Measurements from ENCODE around the gene MED22. TPM values are rescaled to one million over a fixed set of nuclear protein-coding genes. Genes with fewer than 3 reads are reported as not detected.
A peak's percentile ranks its signal among the peaks of the same experiment; 100 is the strongest.

MED22 gene
- total RNA-seq, 1 experiment from 2014 or later = 32.6 TPM

GRCh38 chr9:133346021-133346785, 1.7 kb downstream of the MED22 start:
- ChIA-PET POLR2A (interaction anchor here (0.6 to 2.9 kb wide), 9 partner anchors 9 to 160 kb away, joined by 3 to 48 read pairs (median 6); partner anchors contain the start of genes STKLD1, SURF1, SURF2 and SURF6), CTCF (interaction anchor here (0.6 to 1.2 kb wide), 2 partner anchors 32 to 381 kb away, joined by 3 to 4 read pairs; no protein-coding TSS in a partner anchor)
- peaks cover 6% of the 10 kb centered on the region for H3K4me1 Mint-ChIP-seq (ENCODE audit: insufficient read depth, unreplicated experiment)
- no peak overlapping the region for H3K27ac Mint-ChIP-seq (ENCODE audit: low read depth, unreplicated experiment)
- no TSS peak for BruUV-seq (replicated peaks)
- no peak for TF ChIP-seq CTCF (IDR thresholded peaks at IDR 0.05; ENCODE audit: unreplicated experiment)
- H3K9me3 Mint-ChIP-seq (ENCODE audit: unreplicated experiment) = no peaks in the 10 kb centered on the region
- intact Hi-C loops (cut with micrococcal nuclease) = no loop called here
- DNase-seq (ENCODE audit: unreplicated experiment) = no peak
- no peaks in the 10 kb centered on the region for H3K27me3 Mint-ChIP-seq (ENCODE audit: insufficient read depth, unreplicated experiment)
- H3K36me3 Mint-ChIP-seq (ENCODE audit: insufficient read depth, unreplicated experiment) = peaks cover 56% of the 10 kb centered on the region
- peak overlapping the region; percentile 88 for H3K4me3 Mint-ChIP-seq (ENCODE audit: unreplicated experiment)

GRCh38 chr9:133345596-133345995, 2.3 kb downstream of the MED22 start:
- no peak for TF ChIP-seq CTCF (IDR thresholded peaks at IDR 0.05; ENCODE audit: unreplicated experiment)
- H3K4me1 Mint-ChIP-seq (ENCODE audit: insufficient read depth, unreplicated experiment) = peaks cover 6% of the 10 kb centered on the region
- intact Hi-C loops (cut with micrococcal nuclease) = no loop called here
- H3K36me3 Mint-ChIP-seq (ENCODE audit: insufficient read depth, unreplicated experiment) = peaks cover 53% of the 10 kb centered on the region
- H3K27ac Mint-ChIP-seq (ENCODE audit: low read depth, unreplicated experiment) = no peak overlapping the region
- ChIA-PET POLR2A (interaction anchor here (0.7 to 1.7 kb wide), 3 partner anchors 10 to 157 kb away, joined by 3 to 8 read pairs (median 3); no protein-coding TSS in a partner anchor), CTCF (interaction anchor here (0.6 kb wide), 1 partner anchor 127 kb away, joined by 4 read pairs; no protein-coding TSS in a partner anchor)
- no peak for DNase-seq (ENCODE audit: unreplicated experiment)
- no peak overlapping the region for H3K4me3 Mint-ChIP-seq (ENCODE audit: unreplicated experiment)
- H3K9me3 Mint-ChIP-seq (ENCODE audit: unreplicated experiment) = no peaks in the 10 kb centered on the region
- H3K27me3 Mint-ChIP-seq (ENCODE audit: insufficient read depth, unreplicated experiment) = no peaks in the 10 kb centered on the region
- BruUV-seq (replicated peaks) = no TSS peak

DNA sequence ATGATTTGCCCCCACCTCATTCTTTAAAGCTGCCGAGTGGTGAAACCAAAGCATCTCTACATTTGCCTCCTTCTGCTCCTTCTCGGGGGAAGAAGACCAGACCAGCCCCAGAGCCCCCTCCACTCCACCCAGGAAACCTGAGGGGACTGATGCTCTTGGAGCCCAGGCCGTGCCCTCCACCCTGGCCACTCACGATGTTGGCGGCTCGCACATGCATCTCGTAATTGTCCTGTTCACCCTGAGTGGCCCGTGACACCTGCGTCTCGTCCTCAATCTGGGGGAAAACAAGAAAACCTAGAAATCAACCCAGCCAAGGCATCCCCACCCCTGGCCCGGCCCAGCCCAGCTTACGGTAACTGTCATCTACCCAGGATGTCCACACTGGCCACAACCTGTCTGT, 3.0 kb downstream of the MED22 start:
- BruUV-seq (replicated peaks) = no TSS peak
- Mint-ChIP-seq H3K4me3 (ENCODE audit: unreplicated experiment) (no peak overlapping the region), H3K27me3 (ENCODE audit: insufficient read depth, unreplicated experiment) (no peaks in the 10 kb centered on the region), H3K9me3 (ENCODE audit: unreplicated experiment) (no peaks in the 10 kb centered on the region), H3K4me1 (ENCODE audit: insufficient read depth, unreplicated experiment) (peaks cover 6% of the 10 kb centered on the region), H3K27ac (ENCODE audit: low read depth, unreplicated experiment) (no peak overlapping the region), H3K36me3 (ENCODE audit: insufficient read depth, unreplicated experiment) (peaks cover 53% of the 10 kb centered on the region)
- ChIA-PET CTCF (interaction anchor here (2.3 kb wide), 1 partner anchor 158 kb away, joined by 6 read pairs; no protein-coding TSS in a partner anchor), POLR2A (no interaction called here)
- no peak for TF ChIP-seq CTCF (IDR thresholded peaks at IDR 0.05; ENCODE audit: unreplicated experiment)
- no peak for DNase-seq (ENCODE audit: unreplicated experiment)
- intact Hi-C loops (cut with micrococcal nuclease) = no loop called here

DNA sequence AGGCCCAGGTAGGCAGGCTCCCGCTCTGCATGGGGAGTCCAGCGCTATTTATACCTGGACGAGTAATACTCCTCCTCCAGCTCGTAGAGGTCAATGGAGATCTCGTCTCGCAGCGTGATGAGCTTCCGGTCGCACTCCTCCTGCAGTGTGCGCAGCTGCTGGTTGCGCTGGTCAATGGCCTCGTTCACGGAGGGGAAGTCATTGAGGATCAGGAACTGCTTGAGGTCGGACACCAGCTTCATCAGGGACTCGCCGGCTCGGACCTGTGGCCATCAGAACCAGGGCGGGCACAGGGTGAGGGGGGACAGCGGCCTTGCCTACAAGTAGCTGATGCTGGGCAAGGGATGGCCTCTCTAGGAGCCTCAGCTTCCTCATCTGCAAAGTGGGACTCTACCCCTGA, 3.9 kb downstream of the MED22 start:
- peaks cover 47% of the 10 kb centered on the region for H3K36me3 Mint-ChIP-seq (ENCODE audit: insufficient read depth, unreplicated experiment)
- intact Hi-C loops (cut with micrococcal nuclease) = no loop called here
- DNase-seq (ENCODE audit: unreplicated experiment) = no peak
- TF ChIP-seq CTCF (IDR thresholded peaks at IDR 0.05; ENCODE audit: unreplicated experiment) = no peak
- no peaks in the 10 kb centered on the region for H3K9me3 Mint-ChIP-seq (ENCODE audit: unreplicated experiment)
- H3K4me1 Mint-ChIP-seq (ENCODE audit: insufficient read depth, unreplicated experiment) = peaks cover 6% of the 10 kb centered on the region
- H3K27me3 Mint-ChIP-seq (ENCODE audit: insufficient read depth, unreplicated experiment) = no peaks in the 10 kb centered on the region
- no peak overlapping the region for H3K27ac Mint-ChIP-seq (ENCODE audit: low read depth, unreplicated experiment)
- H3K4me3 Mint-ChIP-seq (ENCODE audit: unreplicated experiment) = no peak overlapping the region
- CTCF ChIA-PET = interaction anchor here (0.5 to 2.3 kb wide), 3 partner anchors 157 to 259 kb away, joined by 3 to 6 read pairs (median 5); no protein-coding TSS in a partner anchor
- POLR2A ChIA-PET = interaction anchor here (1.8 kb wide), 1 partner anchor 12 kb away, joined by 6 read pairs; the partner anchor contains the start of genes SURF1 and SURF2
- no TSS peak for BruUV-seq (replicated peaks)

All from MCF 10A (cell line).